GM23338 (cell line): ENCODE measurements around the gene TMEM163. TPM values are rescaled to one million over a fixed set of nuclear protein-coding genes. Genes with fewer than 3 reads are reported as not detected.
A peak's percentile ranks its signal among the peaks of the same experiment; 100 is the strongest.

Experiments used
- ATAC-seq: fragments of 200-7000 bp; cut with Tn5 transposase; 3 replicates; pipeline ENCODE4 v1.9.1; 2020
- DNase-seq: peaks from one replicate; pipeline ENCODE4 v3.0.0-alpha.2; 2015; ENCODE audit warnings: low spot score
- H2AFZ ChIP-seq: fragments of 200-600 bp; sonication (generic); 2 replicates; pipeline ENCODE4 v1.8.0; 2016; ENCODE audit warnings: antibody characterized with exemption, mild to moderate bottlenecking, moderate library complexity
- H3F3A ChIP-seq: fragments of 200-600 bp; sonication (generic); replicated peaks from 2 replicates; pipeline ENCODE4 v1.8.0; 2017; ENCODE audit warnings: antibody characterized with exemption, mixed run types, low read depth
- H3K27ac ChIP-seq: fragments of 200-600 bp; sonication (generic); 2 replicates; pipeline ENCODE4 v1.6.1; 2016; ENCODE audit warnings: low read depth
- H3K27me3 ChIP-seq: fragments of 200-600 bp; sonication (generic); 2 replicates; pipeline ENCODE4 v1.8.0; 2016; ENCODE audit warnings: mild to moderate bottlenecking, mixed run types, moderate library complexity; ENCODE audit not compliant: insufficient read depth
- H3K36me3 ChIP-seq: fragments of 200-600 bp; sonication (generic); 2 replicates; pipeline ENCODE4 v1.8.0; 2016; ENCODE audit warnings: mild to moderate bottlenecking; ENCODE audit not compliant: insufficient read depth
- H3K4me1 ChIP-seq: fragments of 200-600 bp; sonication (generic); 2 replicates; pipeline ENCODE4 v1.8.0; 2016; ENCODE audit warnings: mild to moderate bottlenecking, moderate library complexity; ENCODE audit not compliant: insufficient read depth
- H3K4me2 ChIP-seq: fragments of 200-600 bp; sonication (generic); 2 replicates; pipeline ENCODE4 v1.7.1; 2017; ENCODE audit warnings: mixed run types
- H3K4me3 ChIP-seq: fragments of 200-600 bp; sonication (generic); 2 replicates; pipeline ENCODE4 v1.6.1; 2016; ENCODE audit warnings: mixed run types
- H3K79me2 ChIP-seq: fragments of 200-600 bp; sonication (generic); replicated peaks from 2 replicates; pipeline ENCODE4 v1.8.0; 2017; ENCODE audit warnings: mild to moderate bottlenecking; ENCODE audit not compliant: insufficient read depth
- H3K9me2 ChIP-seq: fragments of 200-600 bp; sonication (generic); 2 replicates; pipeline ENCODE4 v1.8.0; 2017; ENCODE audit not compliant: insufficient read depth
- H4K20me1 ChIP-seq: fragments of 200-600 bp; sonication (generic); replicated peaks from 2 replicates; pipeline ENCODE4 v1.8.0; 2017; ENCODE audit warnings: mild to moderate bottlenecking; ENCODE audit not compliant: insufficient read depth
- H3K27ac Mint-ChIP-seq: 2 replicates; pipeline ENCODE4 v1.8.0; 2020; ENCODE audit warnings: inconsistent platforms, mild to moderate bottlenecking, moderate library complexity, mixed read lengths
- H3K27me3 Mint-ChIP-seq: 3 replicates; pipeline ENCODE4 v1.8.0; 2022; ENCODE audit warnings: low read depth, mild to moderate bottlenecking, moderate library complexity, mixed read lengths, inconsistent platforms; ENCODE audit not compliant: insufficient read depth, poor library complexity
- H3K36me3 Mint-ChIP-seq: 3 replicates; pipeline ENCODE4 v1.8.0; 2021; ENCODE audit warnings: low read depth, mild to moderate bottlenecking, inconsistent platforms, moderate library complexity, mixed read lengths
- H3K4me1 Mint-ChIP-seq: 3 replicates; pipeline ENCODE4 v1.8.0; 2020; ENCODE audit warnings: mild to moderate bottlenecking, inconsistent platforms, mixed read lengths
- H3K4me3 Mint-ChIP-seq: 3 replicates; pipeline ENCODE4 v1.8.0; 2021; ENCODE audit warnings: moderate library complexity, mild to moderate bottlenecking, inconsistent platforms, mixed read lengths
- H3K9me3 Mint-ChIP-seq: 3 replicates; pipeline ENCODE4 v1.8.0; 2020; ENCODE audit warnings: moderate library complexity, mild to moderate bottlenecking, inconsistent platforms, mixed read lengths
- CREB1 ChIP-seq: fragments of 250-450 bp; sonication (Bioruptor Pico); IDR thresholded peaks from 2 replicates; pipeline ENCODE4 v1.5.0; 2020; ENCODE audit warnings: low read depth, mild to moderate bottlenecking, moderate library complexity
- ETS1 ChIP-seq: IDR thresholded peaks from 2 replicates; pipeline ENCODE4 v1.6.1; 2016; ENCODE audit warnings: antibody characterized with exemption
- EZH2 ChIP-seq: fragments of 200-600 bp; sonication (generic); IDR thresholded peaks from one replicate; pipeline ENCODE4 v1.8.0; 2017; ENCODE audit warnings: antibody characterized with exemption, mild to moderate bottlenecking, low read depth; ENCODE audit not compliant: unreplicated experiment
- EZH2phosphoT487 ChIP-seq: fragments of 200-600 bp; sonication (generic); IDR thresholded peaks from one replicate; pipeline ENCODE4 v1.8.1; 2018; ENCODE audit warnings: antibody characterized with exemption; ENCODE audit not compliant: unreplicated experiment
- JUNB ChIP-seq: IDR thresholded peaks from one replicate; pipeline ENCODE4 v1.6.1; 2016; ENCODE audit warnings: antibody characterized with exemption; ENCODE audit not compliant: unreplicated experiment
- NANOG ChIP-seq: IDR thresholded peaks from 2 replicates; pipeline ENCODE4 v1.6.1; 2016; ENCODE audit warnings: antibody characterized with exemption, borderline replicate concordance
- POLR2AphosphoS5 ChIP-seq: IDR thresholded peaks from 2 replicates; pipeline ENCODE4 v1.6.1; 2016; ENCODE audit warnings: antibody characterized with exemption, low read depth
- STAT1 ChIP-seq: IDR thresholded peaks from one replicate; pipeline ENCODE4 v1.6.1; 2016; ENCODE audit warnings: antibody characterized with exemption; ENCODE audit not compliant: unreplicated experiment
- ZNF114 ChIP-seq: fragments of 250-450 bp; sonication (Bioruptor Pico); IDR thresholded peaks from 2 replicates; pipeline ENCODE4 v1.5.0; 2020; ENCODE audit warnings: mild to moderate bottlenecking, moderate library complexity
- ZNF331 ChIP-seq: fragments of 250-450 bp; sonication (Bioruptor Pico); IDR thresholded peaks from 2 replicates; pipeline ENCODE4 v1.5.0; 2020; ENCODE audit warnings: low read depth, mild to moderate bottlenecking, moderate library complexity
- ZNF462 ChIP-seq: fragments of 250-450 bp; sonication (Bioruptor Pico); IDR thresholded peaks from 2 replicates; pipeline ENCODE4 v1.5.0; 2020; ENCODE audit warnings: mild to moderate bottlenecking, moderate library complexity
- polyA plus RNA-seq: library from polyadenylated mRNA; unstranded; fragments of >200 nt; fragmentation: Nextera tagmentation; extraction: Ambion mirVana; gene quantifications from 2 replicates; pipeline ENCODE4 v1.2.1, GENCODE V29; 2016
- total RNA-seq: library from RNA; depleted of rRNA; stranded (reverse); fragments of >200 nt; shearing (Covaris generic); gene quantifications from 2 replicates; pipeline ENCODE4 v1.2.3, GENCODE V29; 2014
- TF ChIP-seq, protein P1 (sequence below), 2 experiments: fragments of 200-600 bp in 1 of 2; sonication (generic) in 1 of 2; conservative IDR thresholded peaks; 2 replicates each; pipeline versions ENCODE4 v1.5.1 to v1.6.1; 2016 to 2017; ENCODE audit warnings: antibody characterized with exemption in 2 of 2, low read depth in 2 of 2, mild to moderate bottlenecking in 2 of 2, moderate library complexity in 1 of 2
- TF ChIP-seq, protein P2 (sequence below): IDR thresholded peaks from one replicate; pipeline ENCODE4 v1.6.1; 2018; ENCODE audit warnings: antibody characterized with exemption; ENCODE audit not compliant: unreplicated experiment

The TMEM163 gene
- total and polyA plus RNA-seq, 2 experiments from 2014 or later, result 1.1 to 1.8 TPM

DNA sequence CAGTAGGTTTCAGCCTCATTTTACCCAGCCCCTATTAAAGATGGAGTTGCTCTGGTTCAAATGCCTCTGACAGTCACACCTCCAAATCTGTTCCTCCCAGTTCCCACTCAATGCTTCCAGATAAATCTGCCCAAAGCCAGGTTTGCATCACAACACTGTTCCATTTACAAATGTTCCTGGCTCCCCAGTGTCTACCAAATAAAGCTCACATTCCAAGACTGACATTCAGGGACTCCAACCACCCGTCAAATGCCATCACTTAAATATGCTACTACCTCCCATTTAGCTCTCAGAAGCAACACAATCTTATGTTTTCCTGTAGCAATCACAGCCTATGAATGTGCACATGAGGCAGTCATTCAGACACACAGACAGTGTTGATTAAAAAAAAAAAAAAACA, 127.3 kb downstream of the TMEM163 start:
- Histone ChIP-seq H3K27ac (peak overlapping the region; percentile 68; the same call in 1 of the 2 replicates), H4K20me1 (no peaks in the 10 kb centered on the region), H3K36me3 (peaks cover 9% of the 10 kb centered on the region), H3F3A (no peaks in the 10 kb centered on the region), H3K79me2 (no peaks in the 10 kb centered on the region), H2AFZ (no peak overlapping the region), H3K4me1 (peaks cover 18% of the 10 kb centered on the region), H3K4me2 (peak overlapping the region; percentile 24; the same call in 1 of the 2 replicates), H3K27me3 (no peaks in the 10 kb centered on the region), H3K4me3 (no peak overlapping the region), H3K9me2 (peaks cover 7% of the 10 kb centered on the region; the same call in 1 of the 2 replicates)
- Mint-ChIP-seq H3K36me3 (peaks cover 32% of the 10 kb centered on the region), H3K27ac (no peak overlapping the region), H3K4me1 (peaks cover 20% of the 10 kb centered on the region), H3K27me3 (peaks cover 3% of the 10 kb centered on the region), H3K4me3 (no peak overlapping the region), H3K9me3 (peaks cover 40% of the 10 kb centered on the region)
- DNase-seq (no peak), ATAC-seq (no peak)
- TF ChIP-seq, protein P1, sequence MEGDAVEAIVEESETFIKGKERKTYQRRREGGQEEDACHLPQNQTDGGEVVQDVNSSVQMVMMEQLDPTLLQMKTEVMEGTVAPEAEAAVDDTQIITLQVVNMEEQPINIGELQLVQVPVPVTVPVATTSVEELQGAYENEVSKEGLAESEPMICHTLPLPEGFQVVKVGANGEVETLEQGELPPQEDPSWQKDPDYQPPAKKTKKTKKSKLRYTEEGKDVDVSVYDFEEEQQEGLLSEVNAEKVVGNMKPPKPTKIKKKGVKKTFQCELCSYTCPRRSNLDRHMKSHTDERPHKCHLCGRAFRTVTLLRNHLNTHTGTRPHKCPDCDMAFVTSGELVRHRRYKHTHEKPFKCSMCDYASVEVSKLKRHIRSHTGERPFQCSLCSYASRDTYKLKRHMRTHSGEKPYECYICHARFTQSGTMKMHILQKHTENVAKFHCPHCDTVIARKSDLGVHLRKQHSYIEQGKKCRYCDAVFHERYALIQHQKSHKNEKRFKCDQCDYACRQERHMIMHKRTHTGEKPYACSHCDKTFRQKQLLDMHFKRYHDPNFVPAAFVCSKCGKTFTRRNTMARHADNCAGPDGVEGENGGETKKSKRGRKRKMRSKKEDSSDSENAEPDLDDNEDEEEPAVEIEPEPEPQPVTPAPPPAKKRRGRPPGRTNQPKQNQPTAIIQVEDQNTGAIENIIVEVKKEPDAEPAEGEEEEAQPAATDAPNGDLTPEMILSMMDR (conservative IDR thresholded peaks at IDR 0.05; ENCODE audit: low read depth in 2 of 2), result no peak
- TF ChIP-seq ZNF462 (CRISPR knock-in tag) (no peak), ETS1 (no peak), STAT1 (no peak), NANOG (no peak), ZNF331 (CRISPR knock-in tag) (no peak), EZH2phosphoT487 (no peak), EZH2 (no peak), CREB1 (CRISPR knock-in tag) (no peak), JUNB (no peak), ZNF114 (CRISPR knock-in tag) (no peak), POLR2AphosphoS5 (no peak)
- TF ChIP-seq, protein P2, sequence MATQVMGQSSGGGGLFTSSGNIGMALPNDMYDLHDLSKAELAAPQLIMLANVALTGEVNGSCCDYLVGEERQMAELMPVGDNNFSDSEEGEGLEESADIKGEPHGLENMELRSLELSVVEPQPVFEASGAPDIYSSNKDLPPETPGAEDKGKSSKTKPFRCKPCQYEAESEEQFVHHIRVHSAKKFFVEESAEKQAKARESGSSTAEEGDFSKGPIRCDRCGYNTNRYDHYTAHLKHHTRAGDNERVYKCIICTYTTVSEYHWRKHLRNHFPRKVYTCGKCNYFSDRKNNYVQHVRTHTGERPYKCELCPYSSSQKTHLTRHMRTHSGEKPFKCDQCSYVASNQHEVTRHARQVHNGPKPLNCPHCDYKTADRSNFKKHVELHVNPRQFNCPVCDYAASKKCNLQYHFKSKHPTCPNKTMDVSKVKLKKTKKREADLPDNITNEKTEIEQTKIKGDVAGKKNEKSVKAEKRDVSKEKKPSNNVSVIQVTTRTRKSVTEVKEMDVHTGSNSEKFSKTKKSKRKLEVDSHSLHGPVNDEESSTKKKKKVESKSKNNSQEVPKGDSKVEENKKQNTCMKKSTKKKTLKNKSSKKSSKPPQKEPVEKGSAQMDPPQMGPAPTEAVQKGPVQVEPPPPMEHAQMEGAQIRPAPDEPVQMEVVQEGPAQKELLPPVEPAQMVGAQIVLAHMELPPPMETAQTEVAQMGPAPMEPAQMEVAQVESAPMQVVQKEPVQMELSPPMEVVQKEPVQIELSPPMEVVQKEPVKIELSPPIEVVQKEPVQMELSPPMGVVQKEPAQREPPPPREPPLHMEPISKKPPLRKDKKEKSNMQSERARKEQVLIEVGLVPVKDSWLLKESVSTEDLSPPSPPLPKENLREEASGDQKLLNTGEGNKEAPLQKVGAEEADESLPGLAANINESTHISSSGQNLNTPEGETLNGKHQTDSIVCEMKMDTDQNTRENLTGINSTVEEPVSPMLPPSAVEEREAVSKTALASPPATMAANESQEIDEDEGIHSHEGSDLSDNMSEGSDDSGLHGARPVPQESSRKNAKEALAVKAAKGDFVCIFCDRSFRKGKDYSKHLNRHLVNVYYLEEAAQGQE, result no peak
